Caco-2 (cell line): ENCODE measurements around the gene HOXD1. TPM values are rescaled to one million over a fixed set of nuclear protein-coding genes. Genes with fewer than 3 reads are reported as not detected.

Experiments
- BruUV-seq: library from RNA; stranded (reverse); fragments of 400-500 nt; replicated peaks from 2 replicates; lab custom pipeline; 2021; lab: Mats Ljungman, UMichigan
- CTCF ChIA-PET: fragments of 300-600 bp; sonication (Branson Sonifier 250); formaldehyde crosslinking; loops from one replicate; lab custom pipeline; 2022; ENCODE audit warnings: antibody characterized with exemption; lab: Charles Lee
- POLR2A ChIA-PET: fragments of 300-600 bp; sonication (Branson Sonifier 250); formaldehyde crosslinking; loops from one replicate; lab custom pipeline; 2022; ENCODE audit warnings: antibody characterized with exemption; lab: Charles Lee
- DNase-seq, 2 experiments: peaks; one replicate each; pipeline versions ENCODE4 v3.0.0 to v3.0.0-alpha.2; 2020 to 2022
- H3K27me3 ChIP-seq: replicated peaks from 2 replicates; pipeline ENCODE4 v1.6.0; 2011; ENCODE audit warnings: low read length; ENCODE audit not compliant: control insufficient read depth, insufficient read depth
- H3K36me3 ChIP-seq: 2 replicates; pipeline ENCODE4 v1.5.1; 2011; ENCODE audit warnings: low read length; ENCODE audit not compliant: control insufficient read depth, insufficient read depth
- H3K4me1 ChIP-seq: fragments of 250-450 bp; sonication (Bioruptor Pico); 2 replicates; pipeline ENCODE4 v1.5.1; 2020; ENCODE audit warnings: mild to moderate bottlenecking
- H3K4me3 ChIP-seq: 2 replicates; pipeline ENCODE4 v1.5.1; 2011; ENCODE audit warnings: low read depth, mild to moderate bottlenecking, control low read depth, low read length
- H3K9me3 ChIP-seq: fragments of 250-450 bp; sonication (Bioruptor Pico); 2 replicates; pipeline ENCODE4 v1.5.1; 2020; ENCODE audit warnings: mild to moderate bottlenecking, moderate library complexity
- H3K27ac Mint-ChIP-seq: one replicate; pipeline ENCODE4 v1.8.0; 2022; ENCODE audit warnings: mixed read lengths; ENCODE audit not compliant: unreplicated experiment
- H3K27me3 Mint-ChIP-seq: one replicate; pipeline ENCODE4 v1.8.0; 2022; ENCODE audit warnings: mixed read lengths; ENCODE audit not compliant: insufficient read depth, unreplicated experiment
- H3K36me3 Mint-ChIP-seq: one replicate; pipeline ENCODE4 v1.8.0; 2022; ENCODE audit warnings: mild to moderate bottlenecking, mixed read lengths; ENCODE audit not compliant: insufficient read depth, unreplicated experiment
- H3K4me1 Mint-ChIP-seq: one replicate; pipeline ENCODE4 v1.8.0; 2022; ENCODE audit warnings: low read depth, mixed read lengths; ENCODE audit not compliant: unreplicated experiment
- H3K4me3 Mint-ChIP-seq: one replicate; pipeline ENCODE4 v1.8.0; 2022; ENCODE audit warnings: mild to moderate bottlenecking, moderate library complexity, mixed read lengths; ENCODE audit not compliant: unreplicated experiment
- H3K9me3 Mint-ChIP-seq: one replicate; pipeline ENCODE4 v1.8.0; 2022; ENCODE audit warnings: mixed read lengths; ENCODE audit not compliant: unreplicated experiment
- CTCF ChIP-seq, 2 experiments: fragments of 200-600 bp in 1 of 2; IDR thresholded peaks; 1 replicate in 1 of 2; 2 replicates in 1 of 2; pipeline versions ENCODE4 v1.5.1 to v1.8.0; 2011 to 2022; ENCODE audit warnings: antibody characterized with exemption in 1 of 2, control low read depth in 1 of 2, inconsistent platforms in 1 of 2, low read depth in 1 of 2, low read length in 1 of 2, mild to moderate bottlenecking in 1 of 2, moderate library complexity in 1 of 2; ENCODE audit not compliant: insufficient read depth in 1 of 2, severe bottlenecking in 1 of 2, unreplicated experiment in 1 of 2
- intact Hi-C: fragments of 100-400 bp; cut with micrococcal nuclease; formaldehyde crosslinking; loops from one replicate; pipeline ENCODE4 v1.10.0; 2022; ENCODE audit not compliant: unreplicated experiment
- total RNA-seq: library from RNA; stranded (reverse); gene quantifications from 2 replicates; pipeline ENCODE4 v1.2.3, GENCODE V29; 2022

HOXD1 gene
- total RNA-seq, 1 experiment from 2014 or later = not detected

GRCh38 chr2:176234940-176235339 is 46.5 kb downstream of the HOXD1 start:
- Mint-ChIP-seq H3K36me3 (no peaks in the 10 kb centered on the region), H3K4me1 (no peaks in the 10 kb centered on the region), H3K4me3 (no peak overlapping the region), H3K27me3 (peaks cover 28% of the 10 kb centered on the region), H3K27ac (no peak overlapping the region), H3K9me3 (no peaks in the 10 kb centered on the region)
- no peak for TF ChIP-seq CTCF (IDR thresholded peaks at IDR 0.05; ENCODE audit: insufficient read depth in 1 of 2, low read depth in 1 of 2, low read length in 1 of 2, severe bottlenecking in 1 of 2, unreplicated experiment in 1 of 2)
- intact Hi-C loops = no loop called here
- DNase-seq = no peak
- Histone ChIP-seq H3K4me3 (no peak overlapping the region), H3K9me3 (no peaks in the 10 kb centered on the region), H3K36me3 (no peaks in the 10 kb centered on the region), H3K4me1 (no peaks in the 10 kb centered on the region), H3K27me3 (no peaks in the 10 kb centered on the region; the same call in 1 of the 2 replicates)
- CTCF ChIA-PET = no interaction called here
- BruUV-seq = no TSS peak
- POLR2A ChIA-PET = no interaction called here

- CTCF ChIA-PET = no interaction called here
- H3K27me3 Mint-ChIP-seq = peaks cover 25% of the 10 kb centered on the region
- POLR2A ChIA-PET = no interaction called here
These were observed 49.0 kb downstream of the HOXD1 start for GRCh38 chr2:176237456-176237855.

GRCh38 chr2:176239031-176239430 is 50.6 kb downstream of the HOXD1 start:
- Mint-ChIP-seq H3K36me3 (no peaks in the 10 kb centered on the region), H3K9me3 (no peaks in the 10 kb centered on the region), H3K27ac (no peak overlapping the region), H3K27me3 (peaks cover 20% of the 10 kb centered on the region), H3K4me3 (no peak overlapping the region), H3K4me1 (no peaks in the 10 kb centered on the region)
- Histone ChIP-seq H3K4me3 (no peak overlapping the region), H3K4me1 (no peaks in the 10 kb centered on the region), H3K9me3 (no peaks in the 10 kb centered on the region), H3K36me3 (no peaks in the 10 kb centered on the region), H3K27me3 (no peaks in the 10 kb centered on the region; the same call in 1 of the 2 replicates)
- ChIA-PET POLR2A (no interaction called here), CTCF (no interaction called here)
- BruUV-seq = no TSS peak
- intact Hi-C loops = no loop called here
- no peak for TF ChIP-seq CTCF (IDR thresholded peaks at IDR 0.05; ENCODE audit: insufficient read depth in 1 of 2, low read depth in 1 of 2, low read length in 1 of 2, severe bottlenecking in 1 of 2, unreplicated experiment in 1 of 2)
- DNase-seq = no peak

More at GRCh38 chr2:176237456-176237855, 49.0 kb downstream of the HOXD1 start:
- Histone ChIP-seq H3K27me3 (no peaks in the 10 kb centered on the region; the same call in 1 of the 2 replicates), H3K9me3 (no peaks in the 10 kb centered on the region), H3K4me1 (no peaks in the 10 kb centered on the region), H3K4me3 (no peak overlapping the region), H3K36me3 (no peaks in the 10 kb centered on the region)
- no peak for TF ChIP-seq CTCF (IDR thresholded peaks at IDR 0.05; ENCODE audit: insufficient read depth in 1 of 2, low read depth in 1 of 2, low read length in 1 of 2, severe bottlenecking in 1 of 2, unreplicated experiment in 1 of 2)
- intact Hi-C loops = no loop called here
- Mint-ChIP-seq H3K4me3 (no peak overlapping the region), H3K36me3 (no peaks in the 10 kb centered on the region), H3K9me3 (no peaks in the 10 kb centered on the region), H3K4me1 (no peaks in the 10 kb centered on the region), H3K27ac (no peak overlapping the region)
- DNase-seq = no peak
- BruUV-seq = no TSS peak
